Right cardiac atrium (tissue), 5 donors: ENCODE data around the gene DOCK9. TPM values are rescaled to one million over a fixed set of nuclear protein-coding genes. Genes with fewer than 3 reads are reported as not detected.

Experiments
- ATAC-seq, 2 donors: fragments of 200-7000 bp; cut with Tn5 transposase; one replicate each; pipeline versions ENCODE4 v1.8.0 to v1.9.1; 2020; ENCODE audit warnings: moderate library complexity in 2 of 2, mild to moderate bottlenecking in 1 of 2
- DNase-seq, 3 donors: peaks; one replicate each; pipeline ENCODE4 v3.0.0-alpha.2; 2020
- H3K27ac ChIP-seq: one replicate; pipeline ENCODE4 v1.5.1; 2013; ENCODE audit warnings: mild to moderate bottlenecking, low read length, control low read depth, moderate library complexity
- H3K27me3 ChIP-seq: one replicate; pipeline ENCODE4 v1.6.1; 2013; ENCODE audit not compliant: control insufficient read depth, insufficient read depth
- H3K4me1 ChIP-seq: one replicate; pipeline ENCODE4 v1.6.1; 2013; ENCODE audit warnings: low read length; ENCODE audit not compliant: control insufficient read depth, insufficient read depth
- H3K4me3 ChIP-seq: one replicate; pipeline ENCODE4 v1.5.1; 2013; ENCODE audit warnings: low read length, control low read depth
- H3K9me3 ChIP-seq: one replicate; pipeline ENCODE4 v1.6.1; 2013; ENCODE audit warnings: low read length; ENCODE audit not compliant: control insufficient read depth
- WGBS: extraction: QIAGEN DNeasy Blood & Tissue Kit; methylation state at CpG from one replicate; pipeline ENCODE4 v1.1.7; 2013; 5-methylcytosine and 5-hydroxymethylcytosine counted together
- intact Hi-C, 4 donors: fragments of 100-400 bp; cut with DNase I; formaldehyde crosslinking; loops; one replicate each; pipeline versions ENCODE4 v1.11.0 to v1.14.0; 2022 to 2023
- polyA plus RNA-seq: library from polyadenylated mRNA; stranded (reverse); fragments of 200-250 nt; gene quantifications from one replicate; pipeline ENCODE4 v1.2.3, GENCODE V29; 2013
- total RNA-seq, 4 donors: library from RNA; stranded (reverse); fragmentation: NEBNext Ultra II Directional; extraction: Animal tissue kit (Norgen Biotek cat#: 25700); gene quantifications; one replicate each; pipeline ENCODE4 v1.2.1, GENCODE V29; 2021
- donor health status: healthy with polysubstance abuse.
- donor health status: DM: no; HTN: yes; CAD: no.
- donor health status: DM: no; HTN: no; CAD: no.
- donor health status: DM: no; HTN: yes; CAD: no; lungs with severe emphysema.
- donor health status: DM: yes; HTN: yes; CAD: no.

Gene DOCK9
- total and polyA plus RNA-seq, 5 donors: 26.8 to 59.7 (median 55.4) TPM

GRCh38 chr13:98874029-98874397 is 103.9 kb downstream of the DOCK9 start:
- H3K27ac ChIP-seq: no peak overlapping the region
- no peaks in the 10 kb centered on the region for H3K9me3 ChIP-seq
- intact Hi-C loops: loop anchor here in 1 of 4 donors (10.0 kb wide), 1 partner anchor 161 kb away; no protein-coding TSS in a partner anchor
- no peaks in the 10 kb centered on the region for H3K4me1 ChIP-seq
- ATAC-seq (no peak), DNase-seq (no peak)
- no peaks in the 10 kb centered on the region for H3K27me3 ChIP-seq
- 95% methylated on average over 2 of the region's 2 CpGs for WGBS
- H3K4me3 ChIP-seq: no peak overlapping the region

- no peaks in the 10 kb centered on the region for H3K9me3 ChIP-seq
- no peak overlapping the region for H3K27ac ChIP-seq
- no peaks in the 10 kb centered on the region for H3K4me1 ChIP-seq
- H3K4me3 ChIP-seq: no peak overlapping the region
- intact Hi-C loops: loop anchor here in 1 of 4 donors (10.0 kb wide), 1 partner anchor 161 kb away; no protein-coding TSS in a partner anchor
- ATAC-seq: no peak
- 96% methylated on average over 3 of the region's 3 CpGs for WGBS
- H3K27me3 ChIP-seq: no peaks in the 10 kb centered on the region
- no peak for DNase-seq
Measured at GRCh38 chr13:98873377-98874028, 104.4 kb downstream of the DOCK9 start.

- Histone ChIP-seq H3K27me3 (no peaks in the 10 kb centered on the region), H3K9me3 (no peaks in the 10 kb centered on the region), H3K27ac (no peak overlapping the region), H3K4me1 (no peaks in the 10 kb centered on the region), H3K4me3 (no peak overlapping the region)
- intact Hi-C loops: loop anchor here in 1 of 4 donors (10.0 kb wide), 1 partner anchor 163 kb away; no protein-coding TSS in a partner anchor
- peak; percentile 15 to 16 for ATAC-seq
- 93% methylated on average over 13 of the region's 13 CpGs for WGBS
- DNase-seq: no peak
Measured at GRCh38 chr13:98871727-98872126, 106.1 kb downstream of the DOCK9 start.

DNA sequence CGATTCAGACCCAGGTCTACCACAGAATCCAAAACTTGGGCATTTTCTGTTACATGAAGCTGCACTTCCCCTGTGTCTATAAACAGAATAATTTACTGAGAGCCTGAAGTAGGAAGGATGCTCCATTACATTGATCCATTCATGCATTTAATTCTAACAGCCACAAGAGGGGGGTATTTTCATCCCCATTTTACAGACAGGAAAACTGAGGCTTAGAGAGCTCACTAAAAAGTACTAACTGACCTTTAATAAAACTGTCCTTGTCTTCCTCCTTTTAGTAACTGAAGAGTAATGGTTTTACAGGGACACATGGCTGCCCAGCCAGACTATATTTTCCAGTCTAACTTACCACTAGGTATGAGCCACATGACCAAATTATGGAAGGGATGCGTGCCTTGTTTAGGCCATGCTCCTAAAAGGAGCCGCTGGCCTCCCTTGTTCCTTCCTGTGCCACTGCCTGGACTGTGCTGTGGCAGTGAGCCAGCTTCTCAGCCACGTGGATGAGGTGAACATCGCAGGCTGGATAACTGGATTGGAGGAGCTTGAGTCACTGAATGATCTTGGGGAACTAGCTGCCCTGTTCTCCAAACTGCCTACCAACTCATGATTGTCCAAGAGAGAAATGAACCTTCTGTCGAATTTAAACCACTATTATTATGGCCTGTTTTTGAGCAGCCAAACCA is 108.3 kb downstream of the DOCK9 start:
- intact Hi-C loops: loop anchor here in 1 of 4 donors (10.0 kb wide), 1 partner anchor 165 kb away; no protein-coding TSS in a partner anchor
- ATAC-seq: peak; percentile 52 to 70
- 60% methylated on average over 6 of the region's 6 CpGs for WGBS
- Histone ChIP-seq H3K4me1 (no peaks in the 10 kb centered on the region), H3K27ac (no peak overlapping the region), H3K9me3 (no peaks in the 10 kb centered on the region), H3K4me3 (no peak overlapping the region), H3K27me3 (no peaks in the 10 kb centered on the region)
- peak; percentile 45 to 78 (median 59) for DNase-seq

- Histone ChIP-seq H3K27ac (no peak overlapping the region), H3K4me1 (no peaks in the 10 kb centered on the region), H3K4me3 (no peak overlapping the region), H3K27me3 (no peaks in the 10 kb centered on the region), H3K9me3 (no peaks in the 10 kb centered on the region)
- no peak for ATAC-seq
- 87% methylated on average over 3 of the region's 3 CpGs for WGBS
- intact Hi-C loops: no loop called here
- no peak for DNase-seq
Measured at GRCh38 chr13:98868932-98869331, 108.9 kb downstream of the DOCK9 start.

DNA sequence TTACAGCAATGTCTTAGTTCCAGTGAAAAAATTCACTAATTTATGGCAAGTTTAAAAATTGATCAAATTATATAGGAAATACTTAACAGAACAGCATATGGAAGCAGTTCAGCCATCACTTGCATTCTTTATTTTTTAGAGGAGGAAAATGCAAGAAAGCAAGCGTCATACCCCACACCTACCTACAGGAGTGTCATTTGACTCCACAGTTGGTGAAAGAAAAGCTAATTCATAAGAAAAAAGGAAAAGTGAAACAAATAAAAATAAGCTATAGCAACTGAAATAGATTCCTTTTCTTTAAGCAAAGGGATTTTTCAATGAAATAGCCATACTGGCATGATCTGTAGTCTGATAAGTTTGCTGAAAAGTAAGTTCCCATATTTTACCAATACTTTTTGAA is 111.0 kb downstream of the DOCK9 start:
- intact Hi-C loops: no loop called here
- no peaks in the 10 kb centered on the region for H3K27me3 ChIP-seq
- no peak for DNase-seq
- no peaks in the 10 kb centered on the region for H3K4me1 ChIP-seq
- H3K27ac ChIP-seq: no peak overlapping the region
- H3K4me3 ChIP-seq: no peak overlapping the region
- H3K9me3 ChIP-seq: no peaks in the 10 kb centered on the region
- WGBS: 99% methylated on average over 1 of the region's 1 CpG
- no peak for ATAC-seq

GRCh38 chr13:98860491-98860890 is 117.4 kb downstream of the DOCK9 start:
- H3K27ac ChIP-seq: peak overlapping the region; percentile 25
- H3K27me3 ChIP-seq: no peaks in the 10 kb centered on the region
- DNase-seq (no peak), ATAC-seq (peak; percentile 52 to 53)
- intact Hi-C loops: no loop called here
- no peaks in the 10 kb centered on the region for H3K4me1 ChIP-seq
- 52% methylated on average over 6 of the region's 6 CpGs for WGBS
- no peak overlapping the region for H3K4me3 ChIP-seq
- no peaks in the 10 kb centered on the region for H3K9me3 ChIP-seq

DNA sequence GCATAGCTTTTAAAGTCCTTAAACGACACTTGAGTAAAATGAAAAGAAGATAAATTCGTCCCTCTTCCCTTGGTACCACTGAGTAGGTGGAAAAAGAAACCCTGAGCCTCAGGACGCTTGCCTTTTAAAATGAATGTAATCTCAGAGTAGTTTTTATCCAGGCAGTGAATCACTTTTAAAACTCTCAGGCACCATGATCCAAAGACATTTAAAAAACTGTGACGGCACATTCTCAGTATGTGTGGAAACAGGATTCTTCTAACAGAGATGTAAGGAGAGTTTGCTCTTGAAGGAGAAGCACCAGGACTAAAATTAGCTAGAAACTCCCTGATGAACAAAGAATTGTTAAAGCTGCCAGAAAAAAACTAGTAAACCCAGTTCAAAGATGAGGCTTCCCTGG is 119.7 kb downstream of the DOCK9 start:
- H3K9me3 ChIP-seq: no peaks in the 10 kb centered on the region
- no peak overlapping the region for H3K4me3 ChIP-seq
- ATAC-seq (no peak), DNase-seq (no peak)
- H3K27me3 ChIP-seq: no peaks in the 10 kb centered on the region
- WGBS: 88% methylated on average over 4 of the region's 4 CpGs
- no peak overlapping the region for H3K27ac ChIP-seq
- intact Hi-C loops: loop anchor here in 1 of 4 donors (10.0 kb wide), 1 partner anchor 177 kb away; no protein-coding TSS in a partner anchor
- H3K4me1 ChIP-seq: no peaks in the 10 kb centered on the region

- WGBS: 47% methylated on average over 5 of the region's 5 CpGs
- Histone ChIP-seq H3K9me3 (no peaks in the 10 kb centered on the region), H3K27ac (peak overlapping the region; percentile 8), H3K4me3 (no peak overlapping the region), H3K4me1 (no peaks in the 10 kb centered on the region), H3K27me3 (no peaks in the 10 kb centered on the region)
- ATAC-seq (peak; percentile 77), DNase-seq (peak in 1 of 3 donors; percentile 70)
- intact Hi-C loops: loop anchor here in 1 of 4 donors (10.0 kb wide), 1 partner anchor 178 kb away; no protein-coding TSS in a partner anchor
Measured at GRCh38 chr13:98856983-98857382, 120.9 kb downstream of the DOCK9 start.

DNA sequence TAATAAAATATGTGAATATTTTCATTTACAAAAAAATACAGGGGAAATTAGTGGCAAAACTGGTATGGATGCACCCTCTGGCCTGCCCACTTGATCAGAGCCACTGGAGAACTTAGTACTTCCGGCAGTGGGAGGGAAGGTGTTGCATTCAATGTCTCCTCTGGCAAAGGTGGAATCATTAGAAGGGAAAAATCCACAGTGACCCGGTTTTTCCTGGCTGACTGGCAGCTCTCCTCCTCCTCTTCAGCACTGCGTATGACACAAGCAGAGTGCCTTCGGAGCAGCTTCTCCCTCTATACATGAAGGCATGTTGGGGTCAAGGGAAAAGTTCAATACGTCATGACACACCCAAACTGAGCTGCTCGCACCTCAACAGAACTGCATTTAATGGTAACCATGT is 123.4 kb downstream of the DOCK9 start:
- 87% methylated on average over 6 of the region's 6 CpGs for WGBS
- intact Hi-C loops: loop anchor here in 1 of 4 donors (10.0 kb wide), 1 partner anchor 180 kb away; no protein-coding TSS in a partner anchor
- no peak overlapping the region for H3K4me3 ChIP-seq
- no peak for ATAC-seq
- no peaks in the 10 kb centered on the region for H3K27me3 ChIP-seq
- H3K27ac ChIP-seq: no peak overlapping the region
- no peaks in the 10 kb centered on the region for H3K9me3 ChIP-seq
- no peaks in the 10 kb centered on the region for H3K4me1 ChIP-seq
- DNase-seq: no peak

DNA sequence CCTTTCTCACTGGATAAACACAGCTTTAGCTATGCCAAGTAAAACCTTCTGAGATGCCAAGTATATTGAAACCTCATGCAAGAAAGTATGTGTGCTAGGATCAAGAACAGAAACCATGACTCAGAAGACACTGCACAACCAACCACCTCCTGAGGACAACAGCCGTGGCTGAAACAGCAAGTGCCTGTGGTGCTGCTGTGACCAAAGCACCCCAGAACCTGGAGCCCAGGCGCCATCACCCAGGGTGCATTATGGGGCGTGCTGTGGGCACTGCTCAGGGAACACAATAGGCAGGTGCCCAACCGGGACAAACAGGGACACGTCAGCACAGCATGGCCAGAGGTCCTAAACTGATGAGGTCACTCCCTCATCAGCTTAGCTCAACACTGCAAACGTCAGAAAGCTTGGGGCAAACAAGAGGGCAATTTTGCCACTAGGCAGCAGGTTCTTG is 124.1 kb downstream of the DOCK9 start:
- intact Hi-C loops: loop anchor here in 1 of 4 donors (10.0 kb wide), 1 partner anchor 181 kb away; no protein-coding TSS in a partner anchor
- H3K4me1 ChIP-seq: no peaks in the 10 kb centered on the region
- no peaks in the 10 kb centered on the region for H3K9me3 ChIP-seq
- no peak overlapping the region for H3K27ac ChIP-seq
- DNase-seq: no peak
- peak in 1 of 2 donors; percentile 33 for ATAC-seq
- H3K4me3 ChIP-seq: no peak overlapping the region
- no peaks in the 10 kb centered on the region for H3K27me3 ChIP-seq
- 76% methylated on average over 6 of the region's 6 CpGs for WGBS
